Loucy (cell line): Measurements from ENCODE around the gene PMEL.
"Not testable (repeated sequence)": the region's sequence is repeated elsewhere in the genome, so short reads cannot be mapped to it uniquely, and the experiment has no call there.

ENCODE experiments used
- EZH2phosphoT487 ChIP-seq: fragments of 200-600 bp; IDR thresholded peaks from 2 replicates; pipeline ENCODE4 v1.6.1; 2018; ENCODE audit warnings: antibody characterized with exemption, mild to moderate bottlenecking, moderate library complexity, borderline replicate concordance
- TF ChIP-seq, protein P1 (sequence below): fragments of 200-600 bp; sonication (generic); conservative IDR thresholded peaks from 2 replicates; pipeline ENCODE4 v1.5.1; 2014; ENCODE audit warnings: mild to moderate bottlenecking, antibody characterized with exemption, low read length

DNA sequence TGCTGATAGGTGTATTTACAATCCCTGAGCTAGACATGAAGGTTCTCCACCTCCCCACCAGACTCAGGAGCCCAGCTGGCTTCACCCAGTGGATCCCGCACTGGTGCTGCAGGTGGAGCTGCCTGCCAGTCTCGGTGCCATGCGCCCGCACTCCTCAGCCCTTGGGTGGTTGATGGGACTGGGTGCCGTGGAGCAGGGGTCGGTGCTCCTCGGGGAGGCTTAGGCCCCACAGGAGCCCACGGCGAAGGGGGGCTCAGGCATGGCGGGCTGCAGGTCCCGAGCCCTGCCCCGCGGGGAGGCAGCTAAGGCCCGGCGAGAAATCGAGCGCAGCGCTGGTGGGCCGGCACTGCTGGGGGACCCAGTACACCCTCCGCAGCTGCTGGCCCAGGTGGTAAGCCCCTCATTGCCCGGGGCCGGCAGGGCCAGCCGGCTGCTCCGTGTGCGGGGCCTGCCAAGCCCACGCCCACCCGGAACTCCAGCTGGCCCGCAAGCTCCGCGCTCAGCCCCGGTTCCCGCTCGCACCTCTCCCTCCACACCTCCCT lies 34.2 kb upstream of the PMEL start:
- TF ChIP-seq, protein P1, sequence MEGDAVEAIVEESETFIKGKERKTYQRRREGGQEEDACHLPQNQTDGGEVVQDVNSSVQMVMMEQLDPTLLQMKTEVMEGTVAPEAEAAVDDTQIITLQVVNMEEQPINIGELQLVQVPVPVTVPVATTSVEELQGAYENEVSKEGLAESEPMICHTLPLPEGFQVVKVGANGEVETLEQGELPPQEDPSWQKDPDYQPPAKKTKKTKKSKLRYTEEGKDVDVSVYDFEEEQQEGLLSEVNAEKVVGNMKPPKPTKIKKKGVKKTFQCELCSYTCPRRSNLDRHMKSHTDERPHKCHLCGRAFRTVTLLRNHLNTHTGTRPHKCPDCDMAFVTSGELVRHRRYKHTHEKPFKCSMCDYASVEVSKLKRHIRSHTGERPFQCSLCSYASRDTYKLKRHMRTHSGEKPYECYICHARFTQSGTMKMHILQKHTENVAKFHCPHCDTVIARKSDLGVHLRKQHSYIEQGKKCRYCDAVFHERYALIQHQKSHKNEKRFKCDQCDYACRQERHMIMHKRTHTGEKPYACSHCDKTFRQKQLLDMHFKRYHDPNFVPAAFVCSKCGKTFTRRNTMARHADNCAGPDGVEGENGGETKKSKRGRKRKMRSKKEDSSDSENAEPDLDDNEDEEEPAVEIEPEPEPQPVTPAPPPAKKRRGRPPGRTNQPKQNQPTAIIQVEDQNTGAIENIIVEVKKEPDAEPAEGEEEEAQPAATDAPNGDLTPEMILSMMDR = not testable (repeated sequence)
- not testable (repeated sequence) for TF ChIP-seq EZH2phosphoT487
